Neural cell (in vitro differentiated cells): ENCODE results near the gene AGBL1.

Experiments used
- CTCF ChIP-seq: fragments of 450-650 bp; IDR thresholded peaks from 2 replicates; pipeline ENCODE4 v1.5.1; 2014; ENCODE audit warnings: antibody characterized with exemption, mild to moderate bottlenecking, moderate library complexity; ENCODE audit not compliant: poor library complexity, severe bottlenecking
- EP300 ChIP-seq: fragments of 450-650 bp; conservative IDR thresholded peaks from 2 replicates; pipeline ENCODE4 v1.6.1; 2014; ENCODE audit warnings: antibody characterized with exemption, mild to moderate bottlenecking, moderate library complexity; ENCODE audit not compliant: poor library complexity, severe bottlenecking
- EZH2 ChIP-seq: fragments of 200-600, 300-800 bp; shearing (Covaris generic), sonication (generic); IDR thresholded peaks from 2 replicates; pipeline ENCODE4 v1.6.1; 2014; ENCODE audit warnings: antibody characterized with exemption, low read length, borderline replicate concordance, mild to moderate bottlenecking; ENCODE audit not compliant: insufficient read depth, poor library complexity, severe bottlenecking
- POLR2AphosphoS5 ChIP-seq: IDR thresholded peaks from 2 replicates; pipeline ENCODE4 v1.6.1; 2012
- TAF1 ChIP-seq: IDR thresholded peaks from 2 replicates; pipeline ENCODE4 v1.6.1; 2012; ENCODE audit warnings: low read depth

- peak; percentile 70 for TF ChIP-seq CTCF
- no peak for TF ChIP-seq TAF1
- TF ChIP-seq POLR2AphosphoS5: no peak
- no peak for TF ChIP-seq EZH2
- no peak for TF ChIP-seq EP300
Observed at GRCh38 chr15:86915811-86916331, 836.2 kb downstream of the AGBL1 start.
